Stimulated activated CD4-positive, alpha-beta T cell treated with anti-CD3 and anti-CD28 coated beads, TNF-alpha, amount 100 ng/mL, for 48 hours (primary cell): ENCODE measurements around the gene ELAC2.

Experiments used
- DNase-seq, 3 donors: peaks; one replicate each; pipeline ENCODE4 v3.0.0-alpha.2; 2020; ENCODE audit warnings: low read depth in 3 of 3

Gene ELAC2

GRCh38 chr17:12955521-12955920 lies 62.3 kb downstream of the ELAC2 start:
- DNase-seq, result no peak

GRCh38 chr17:12953156-12953555 lies 64.7 kb downstream of the ELAC2 start:
- DNase-seq, result no peak

GRCh38 chr17:12952012-12952411 lies 65.8 kb downstream of the ELAC2 start:
- no peak for DNase-seq

- no peak for DNase-seq
These were observed 70.8 kb downstream of the ELAC2 start for GRCh38 chr17:12947047-12947446.
